GM21367 (cell line): ENCODE data around the gene SCARF2.
"Not testable (repeated sequence)": the region's sequence is repeated elsewhere in the genome, so short reads cannot be mapped to it uniquely, and the experiment has no call there.

ENCODE experiments used
- ATAC-seq: cut with Tn5 transposase; IDR thresholded peaks from one replicate; pipeline ENCODE4 v1.9.1; 2021; ENCODE audit not compliant: unreplicated experiment

SCARF2 gene

GRCh38 chr22:20412474-20413216, 25.0 kb downstream of the SCARF2 start:
- no peak for ATAC-seq

- ATAC-seq, result not testable (repeated sequence)
Observed at GRCh38 chr22:20409385-20409784, 28.2 kb downstream of the SCARF2 start.

GRCh38 chr22:20408891-20409290, 28.7 kb downstream of the SCARF2 start:
- ATAC-seq, result no peak

DNA sequence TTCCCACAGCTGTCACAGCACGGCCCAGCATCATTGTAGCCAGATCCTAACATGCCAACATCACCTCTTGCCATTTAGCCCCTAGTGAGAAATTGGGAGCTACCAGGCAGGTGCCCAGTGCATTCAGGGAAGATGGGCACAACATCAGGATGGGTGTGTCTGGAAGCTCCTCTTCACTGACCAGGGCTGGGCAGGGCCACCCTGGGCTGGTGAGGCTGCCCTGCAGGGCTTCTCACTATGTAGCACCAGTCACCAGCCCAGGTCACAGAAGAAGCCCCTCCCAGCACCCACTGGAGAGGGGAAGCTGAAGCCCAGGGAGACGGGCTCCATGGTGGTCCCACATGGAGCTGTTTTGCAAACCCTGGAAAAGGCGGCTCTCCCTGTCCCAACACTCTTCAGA, 29.8 kb downstream of the SCARF2 start:
- ATAC-seq, result no peak

GRCh38 chr22:20406686-20407408, 30.8 kb downstream of the SCARF2 start:
- ATAC-seq, result no peak

DNA sequence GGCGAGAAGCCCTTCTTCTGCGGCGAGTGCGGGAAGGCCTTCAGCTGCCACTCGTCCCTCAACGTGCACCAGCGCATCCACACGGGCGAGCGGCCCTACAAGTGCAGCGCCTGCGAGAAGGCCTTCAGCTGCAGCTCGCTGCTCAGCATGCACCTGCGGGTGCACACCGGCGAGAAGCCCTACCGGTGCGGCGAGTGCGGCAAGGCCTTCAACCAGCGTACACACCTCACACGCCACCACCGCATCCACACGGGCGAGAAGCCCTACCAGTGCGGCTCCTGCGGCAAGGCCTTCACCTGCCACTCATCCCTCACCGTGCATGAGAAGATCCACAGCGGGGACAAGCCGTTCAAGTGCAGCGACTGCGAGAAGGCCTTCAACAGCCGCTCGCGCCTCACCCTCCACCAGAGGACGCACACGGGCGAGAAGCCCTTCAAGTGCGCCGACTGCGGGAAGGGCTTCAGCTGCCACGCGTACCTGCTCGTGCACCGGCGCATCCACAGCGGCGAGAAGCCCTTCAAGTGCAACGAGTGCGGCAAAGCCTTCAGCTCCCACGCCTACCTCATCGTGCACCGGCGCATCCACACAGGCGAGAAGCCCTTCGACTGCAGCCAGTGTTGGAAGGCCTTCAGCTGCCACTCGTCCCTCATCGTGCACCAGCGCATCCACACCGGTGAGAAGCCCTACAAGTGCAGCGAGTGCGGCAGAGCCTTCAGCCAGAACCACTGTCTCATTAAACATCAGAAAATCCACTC, 31.5 kb downstream of the SCARF2 start:
- no peak for ATAC-seq

DNA sequence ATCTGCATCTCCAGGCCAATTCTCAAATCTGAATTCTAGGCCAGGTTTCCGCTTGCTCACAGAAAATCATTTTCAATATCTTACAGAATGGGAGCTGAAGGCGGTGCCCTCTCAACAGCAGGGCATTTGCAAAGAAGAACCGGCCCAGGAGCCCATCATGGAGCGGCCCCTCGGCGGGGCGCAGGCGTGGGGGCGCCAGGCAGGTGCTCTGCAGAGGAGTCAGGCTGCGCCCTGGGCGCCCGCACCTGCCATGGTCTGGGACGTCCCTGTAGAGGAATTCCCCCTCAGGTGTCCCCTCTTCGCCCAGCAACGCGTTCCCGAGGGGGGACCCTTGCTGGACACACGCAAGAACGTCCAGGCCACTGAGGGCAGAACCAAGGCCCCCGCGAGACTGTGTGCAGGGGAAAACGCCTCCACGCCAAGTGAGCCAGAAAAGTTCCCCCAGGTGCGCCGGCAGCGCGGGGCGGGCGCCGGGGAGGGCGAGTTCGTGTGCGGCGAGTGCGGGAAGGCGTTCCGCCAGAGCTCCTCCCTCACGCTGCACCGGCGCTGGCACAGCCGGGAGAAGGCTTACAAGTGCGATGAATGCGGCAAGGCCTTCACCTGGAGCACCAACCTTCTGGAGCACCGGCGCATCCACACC, 32.2 kb downstream of the SCARF2 start:
- no peak for ATAC-seq

DNA sequence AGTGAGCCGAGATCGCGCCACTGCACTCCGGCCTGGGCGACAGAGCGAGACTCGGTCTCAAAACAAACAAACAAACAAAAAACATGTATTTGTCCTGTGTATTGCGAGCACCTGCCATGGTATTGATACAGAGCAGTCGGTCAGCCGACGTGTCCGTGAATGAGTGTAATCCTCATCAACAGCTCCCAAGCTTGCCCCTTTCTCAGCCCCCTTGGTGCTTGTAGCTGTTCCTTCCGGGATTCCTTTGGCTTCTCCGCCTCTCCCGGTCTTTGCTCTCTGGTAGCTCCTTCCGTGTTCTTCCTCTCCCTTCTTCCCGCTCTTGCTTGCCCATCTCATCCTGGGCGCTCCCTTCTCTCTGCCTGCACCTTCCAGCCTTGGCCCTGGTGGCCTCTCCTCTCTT, 32.7 kb downstream of the SCARF2 start:
- no peak for ATAC-seq

- no peak for ATAC-seq
Observed at GRCh38 chr22:20403779-20404140, 33.9 kb downstream of the SCARF2 start.

- no peak for ATAC-seq
Observed at GRCh38 chr22:20402960-20403778, 34.5 kb downstream of the SCARF2 start.

GRCh38 chr22:20401376-20402014, 36.1 kb downstream of the SCARF2 start:
- no peak for ATAC-seq

GRCh38 chr22:20400606-20401375, 36.8 kb downstream of the SCARF2 start:
- ATAC-seq, result no peak

- ATAC-seq, result no peak
Observed at GRCh38 chr22:20399866-20400605, 37.6 kb downstream of the SCARF2 start.

DNA sequence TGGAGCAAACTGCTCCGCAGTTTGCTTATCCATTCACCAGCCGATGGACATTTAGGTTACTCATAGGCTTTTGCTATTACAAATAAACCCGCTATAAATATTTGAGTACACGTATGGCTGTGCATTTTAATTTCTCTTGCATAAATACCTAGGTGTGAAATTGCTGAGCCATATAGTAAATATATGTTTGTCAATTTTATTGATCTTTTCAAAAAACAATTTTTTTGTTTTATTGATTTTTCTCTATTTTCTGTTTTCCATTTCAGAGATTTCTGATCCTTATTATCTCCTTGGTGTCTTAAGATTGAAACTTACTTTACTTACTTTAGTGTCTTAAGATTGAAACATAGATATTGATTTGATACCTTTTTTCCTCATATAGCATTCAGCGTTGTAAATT, 39.2 kb downstream of the SCARF2 start:
- no peak for ATAC-seq

DNA sequence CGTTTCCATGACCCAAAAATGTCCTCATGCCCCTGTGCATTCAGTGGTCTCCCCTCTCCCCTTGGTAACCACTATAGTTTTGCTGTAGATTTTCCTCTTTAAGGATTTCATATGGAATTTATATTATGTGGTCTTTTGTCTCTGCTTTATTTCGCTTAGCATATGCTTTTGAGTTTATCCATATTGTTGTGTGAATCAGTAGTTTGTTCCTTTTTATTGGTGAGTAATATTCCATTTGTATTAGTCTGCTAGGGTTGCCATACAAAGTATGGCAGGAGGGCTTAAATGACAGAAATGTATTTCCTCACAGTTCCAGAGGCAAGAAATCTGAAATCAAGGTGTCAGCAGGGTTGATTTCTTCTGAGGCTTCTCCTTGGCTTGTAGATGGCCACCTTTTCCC, 40.1 kb downstream of the SCARF2 start:
- ATAC-seq, result no peak

DNA sequence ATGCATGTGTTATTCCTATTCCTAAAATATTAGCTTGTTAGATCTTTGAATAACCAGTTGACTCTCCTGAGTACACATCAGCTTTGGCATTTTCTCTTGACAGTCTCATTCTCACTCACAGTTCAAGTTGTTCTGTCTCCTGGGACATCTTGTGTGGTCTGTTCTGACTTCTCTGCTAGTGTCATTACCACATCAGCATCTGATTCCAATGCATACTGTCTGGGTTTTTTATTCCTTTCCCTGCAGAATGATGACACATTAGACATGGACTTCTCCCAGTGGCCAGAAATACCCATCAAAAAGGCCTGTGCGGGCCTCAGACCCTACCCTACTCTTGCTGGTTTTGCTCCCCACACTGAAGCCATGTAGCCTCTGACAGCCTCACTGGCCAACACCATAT, 41.0 kb downstream of the SCARF2 start:
- ATAC-seq, result no peak

GRCh38 chr22:20395907-20396287, 41.7 kb downstream of the SCARF2 start:
- no peak for ATAC-seq

DNA sequence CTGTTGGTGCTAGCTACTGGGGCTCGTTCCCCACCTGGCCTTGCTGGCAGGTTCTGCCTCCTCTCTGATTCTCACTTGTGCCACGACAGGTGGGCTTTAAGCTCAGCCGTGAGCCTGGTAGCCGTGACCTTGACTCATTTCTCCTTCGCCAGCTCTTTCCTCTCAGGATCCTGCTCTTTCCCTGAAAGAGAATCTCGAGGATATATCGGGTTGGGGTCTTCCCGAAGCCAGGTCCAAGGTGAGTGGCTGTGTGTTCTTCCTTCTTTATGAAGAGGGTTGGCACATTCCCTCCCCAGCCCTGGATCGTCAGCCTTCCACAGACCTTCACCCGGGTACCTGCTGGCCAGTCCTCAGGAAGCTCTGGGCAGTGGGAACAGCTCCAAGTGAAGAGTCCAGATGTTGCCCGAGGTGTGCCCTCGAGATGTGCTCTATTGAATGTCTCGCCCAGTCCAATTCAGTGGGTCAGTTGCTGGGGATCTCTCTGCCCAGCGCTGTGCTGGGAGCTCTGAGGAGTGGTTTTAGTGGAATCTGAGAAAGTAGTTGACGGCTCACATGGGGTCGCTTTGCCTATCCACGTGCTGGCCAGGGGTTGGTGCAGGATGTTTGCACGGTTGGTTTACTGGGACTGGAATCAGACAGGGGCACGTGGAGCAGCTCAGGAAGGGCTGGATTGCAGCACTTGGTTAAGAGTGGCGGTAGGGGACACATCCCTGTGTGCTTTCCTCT, 42.3 kb downstream of the SCARF2 start:
- ATAC-seq, result no peak
